Superior temporal gyrus (tissue), 1 donor: ENCODE data around the gene FBXL2.
"Not testable (repeated sequence)": the region's sequence is repeated elsewhere in the genome, so short reads cannot be mapped to it uniquely, and the experiment has no call there.

ENCODE experiments used
- DNase-seq: peaks from one replicate; pipeline ENCODE4 v3.0.0-alpha.2; 2016; ENCODE audit errors: extremely low spot score

The FBXL2 gene

DNA sequence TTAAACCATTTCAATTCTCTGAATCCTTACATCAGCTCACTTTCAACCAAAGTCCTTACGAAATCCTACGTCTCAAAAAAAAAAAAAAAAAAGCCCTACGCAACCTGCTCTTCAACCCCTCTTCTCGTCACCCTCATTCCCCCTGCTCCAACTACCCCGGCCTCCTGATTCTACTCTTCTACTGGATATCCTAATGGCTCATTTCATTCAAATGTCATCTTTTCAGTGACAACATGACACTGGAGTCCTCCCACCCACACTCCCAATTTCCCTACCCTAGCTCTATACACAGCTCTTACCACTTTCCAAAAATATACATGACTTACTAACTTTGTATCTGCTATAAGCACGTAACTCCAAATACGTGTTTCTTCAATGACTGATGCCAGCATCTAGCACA, 151.5 kb downstream of the FBXL2 start:
- no peak for DNase-seq

DNA sequence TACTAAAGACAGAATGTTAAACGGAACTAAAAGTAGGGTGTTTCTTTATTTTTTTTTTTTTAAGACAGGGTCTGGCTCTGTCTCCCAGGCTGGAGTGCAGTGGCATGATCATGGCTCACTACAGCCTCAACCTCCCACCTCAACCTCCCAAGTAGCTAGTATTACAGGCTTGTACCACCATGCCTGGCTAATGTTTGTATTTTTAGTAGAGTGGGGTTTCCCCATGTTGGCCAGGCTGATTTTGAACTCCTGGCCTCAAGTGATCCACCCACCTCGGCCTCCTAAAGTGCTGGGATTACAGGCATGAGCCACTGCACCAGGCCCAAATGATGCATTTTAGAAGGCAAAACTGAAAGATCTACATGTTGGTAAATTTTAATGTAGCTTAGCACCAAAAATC, 152.1 kb downstream of the FBXL2 start:
- DNase-seq = not testable (repeated sequence)

DNA sequence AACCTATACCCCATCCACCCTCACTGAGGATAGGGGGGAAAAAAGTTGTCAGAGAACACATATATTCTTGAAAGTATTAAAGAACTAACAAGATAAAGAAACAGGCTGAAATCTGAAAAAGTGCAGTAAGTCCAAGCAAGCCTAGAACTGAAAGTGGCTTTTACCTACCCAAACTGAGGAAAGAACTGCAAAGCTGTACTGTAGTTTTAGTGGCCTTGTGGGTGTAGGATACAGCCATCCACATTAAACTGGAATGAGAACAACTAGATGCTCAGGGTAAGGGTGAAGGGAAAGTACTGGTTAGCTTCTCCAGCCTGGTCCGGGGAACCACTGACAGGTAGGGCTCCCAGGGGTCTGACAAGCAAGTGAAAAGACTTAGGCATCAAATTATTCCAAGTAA, 152.8 kb downstream of the FBXL2 start:
- DNase-seq = no peak

DNA sequence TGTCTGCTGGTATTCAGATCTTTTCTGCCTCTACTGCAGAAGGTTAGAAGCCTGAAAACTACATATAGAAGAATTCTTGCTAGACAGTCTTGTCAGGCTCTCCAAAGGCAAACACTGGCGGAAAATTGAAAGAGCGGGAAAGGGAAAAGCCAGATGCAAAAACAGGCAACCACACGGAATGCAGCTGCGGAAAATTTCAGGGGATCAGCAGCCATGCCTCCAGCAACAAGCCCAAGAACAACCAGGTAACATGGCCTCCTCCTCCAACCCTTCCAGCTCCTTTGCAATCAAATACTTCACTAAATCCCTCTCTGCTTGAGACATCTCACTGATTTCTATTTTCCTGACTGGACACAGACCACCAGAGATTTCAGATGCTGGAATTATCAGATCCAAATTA, 153.3 kb downstream of the FBXL2 start:
- DNase-seq = peak; percentile 6

DNA sequence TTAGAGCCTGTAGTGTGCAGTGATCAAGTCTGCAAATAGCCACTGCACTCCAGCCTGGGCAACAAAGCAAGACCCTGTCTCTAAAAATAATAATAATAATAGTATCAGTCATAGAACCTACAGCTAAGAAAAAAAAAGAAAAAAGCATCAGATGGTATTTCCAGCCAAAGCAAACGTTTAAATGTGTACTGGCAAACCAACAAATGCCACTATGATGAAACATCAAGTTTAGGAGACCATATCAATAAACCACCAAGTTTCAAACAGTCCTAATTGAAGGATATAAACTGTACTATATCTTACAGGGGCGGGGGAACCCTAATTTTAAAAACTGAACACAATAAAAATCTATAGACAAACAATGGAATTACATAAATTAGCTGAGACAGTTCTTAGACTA, 156.6 kb downstream of the FBXL2 start:
- DNase-seq = peak; percentile 3
